ENCODE measurements around the gene ACACB.

ACACB gene

GRCh38 chr12:109165599-109165998, 49.2 kb downstream of the ACACB start:
- TF ChIP-seq EZH2 (IDR thresholded peaks at IDR 0.05; ENCODE audit: borderline replicate concordance, low read length) (no peak), CTCF (IDR thresholded peaks at IDR 0.05; ENCODE audit: low read length) (no peak)
- no peak overlapping the region for H3K27ac ChIP-seq (ENCODE audit: low read depth, low read length, poor library complexity, severe bottlenecking)

GRCh38 chr12:109166371-109166770, 50.0 kb downstream of the ACACB start:
- Histone ChIP-seq H3K4me2 (ENCODE audit: low read length) (no peak overlapping the region), H4K20me1 (ENCODE audit: insufficient read depth, low read length) (no peaks in the 10 kb centered on the region), H3K27me3 (ENCODE audit: insufficient read depth, low read length) (no peaks in the 10 kb centered on the region), H3K9me2 (ENCODE audit: low read depth, low read length) (no peaks in the 10 kb centered on the region), H2AFZ (ENCODE audit: low read length) (no peak overlapping the region), H3K79me2 (ENCODE audit: insufficient read depth, low read length) (no peaks in the 10 kb centered on the region), H3K9ac (ENCODE audit: low read length) (no peak overlapping the region), H3K9me3 (ENCODE audit: low read length) (no peaks in the 10 kb centered on the region), H3F3A (ENCODE audit: insufficient read depth, low read length) (no peaks in the 10 kb centered on the region), H3K27ac (ENCODE audit: low read depth, low read length, poor library complexity, severe bottlenecking) (no peak overlapping the region), H3K4me3 (ENCODE audit: low read depth, low read length, poor library complexity, severe bottlenecking) (no peak overlapping the region), H3K36me3 (ENCODE audit: insufficient read depth, low read length) (no peaks in the 10 kb centered on the region), H3K4me1 (ENCODE audit: insufficient read depth, low read length, severe bottlenecking) (no peaks in the 10 kb centered on the region)
- TF ChIP-seq EZH2 (IDR thresholded peaks at IDR 0.05; ENCODE audit: borderline replicate concordance, low read length), result no peak
- TF ChIP-seq CTCF (IDR thresholded peaks at IDR 0.05; ENCODE audit: low read length), result no peak

More at GRCh38 chr12:109165599-109165998, 49.2 kb downstream of the ACACB start:
- no peak overlapping the region for H2AFZ ChIP-seq (ENCODE audit: low read length)
- no peak overlapping the region for H3K4me3 ChIP-seq (ENCODE audit: low read depth, low read length, poor library complexity, severe bottlenecking)
- H3K79me2 ChIP-seq (ENCODE audit: insufficient read depth, low read length), result no peaks in the 10 kb centered on the region
- no peaks in the 10 kb centered on the region for H3K4me1 ChIP-seq (ENCODE audit: insufficient read depth, low read length, severe bottlenecking)
- H3F3A ChIP-seq (ENCODE audit: insufficient read depth, low read length), result no peaks in the 10 kb centered on the region
- no peaks in the 10 kb centered on the region for H3K9me2 ChIP-seq (ENCODE audit: low read depth, low read length)
- no peaks in the 10 kb centered on the region for H3K36me3 ChIP-seq (ENCODE audit: insufficient read depth, low read length)
- no peaks in the 10 kb centered on the region for H3K27me3 ChIP-seq (ENCODE audit: insufficient read depth, low read length)
- H4K20me1 ChIP-seq (ENCODE audit: insufficient read depth, low read length), result no peaks in the 10 kb centered on the region
- no peak overlapping the region for H3K9ac ChIP-seq (ENCODE audit: low read length)
- H3K9me3 ChIP-seq (ENCODE audit: low read length), result no peaks in the 10 kb centered on the region
- H3K4me2 ChIP-seq (ENCODE audit: low read length), result no peak overlapping the region

DNA sequence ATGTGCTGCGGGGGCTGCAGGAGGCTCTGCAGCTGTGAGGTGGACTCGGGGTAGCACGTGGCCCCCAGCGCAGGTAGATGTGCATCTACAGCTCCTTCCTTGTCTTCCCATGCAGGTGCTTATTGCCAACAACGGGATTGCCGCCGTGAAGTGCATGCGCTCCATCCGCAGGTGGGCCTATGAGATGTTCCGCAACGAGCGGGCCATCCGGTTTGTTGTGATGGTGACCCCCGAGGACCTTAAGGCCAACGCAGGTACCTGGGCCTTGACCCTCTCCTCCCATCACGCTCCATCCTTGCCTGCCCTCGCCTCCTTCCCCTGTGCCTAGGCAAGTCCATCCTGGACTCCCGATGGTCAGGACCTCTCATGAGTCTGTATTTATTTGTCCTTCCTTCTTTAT, 51.4 kb downstream of the ACACB start:
- Histone ChIP-seq H3K4me3 (ENCODE audit: low read depth, low read length, poor library complexity, severe bottlenecking) (no peak overlapping the region), H3K4me1 (ENCODE audit: insufficient read depth, low read length, severe bottlenecking) (no peaks in the 10 kb centered on the region), H3K36me3 (ENCODE audit: insufficient read depth, low read length) (peaks cover 3% of the 10 kb centered on the region; the same call in 1 of the 2 replicates), H3K9me3 (ENCODE audit: low read length) (no peaks in the 10 kb centered on the region), H3K27ac (ENCODE audit: low read depth, low read length, poor library complexity, severe bottlenecking) (no peak overlapping the region), H3K4me2 (ENCODE audit: low read length) (no peak overlapping the region), H3K79me2 (ENCODE audit: insufficient read depth, low read length) (no peaks in the 10 kb centered on the region), H3K9me2 (ENCODE audit: low read depth, low read length) (no peaks in the 10 kb centered on the region), H3K9ac (ENCODE audit: low read length) (no peak overlapping the region), H3K27me3 (ENCODE audit: insufficient read depth, low read length) (no peaks in the 10 kb centered on the region), H2AFZ (ENCODE audit: low read length) (no peak overlapping the region), H3F3A (ENCODE audit: insufficient read depth, low read length) (no peaks in the 10 kb centered on the region), H4K20me1 (ENCODE audit: insufficient read depth, low read length) (no peaks in the 10 kb centered on the region)
- TF ChIP-seq EZH2 (IDR thresholded peaks at IDR 0.05; ENCODE audit: borderline replicate concordance, low read length) (no peak), CTCF (IDR thresholded peaks at IDR 0.05; ENCODE audit: low read length) (no peak)

Measured in OCI-LY1 (cell line).